DND-41 (cell line): ENCODE data around the gene TMEM45A.

ENCODE experiments used
- ATAC-seq: fragments of 200-7000 bp; cut with Tn5 transposase; 3 replicates; pipeline ENCODE4 v1.9.1; 2021; ENCODE audit warnings: low read depth; ENCODE audit not compliant: insufficient read depth
- DNase-seq: peaks from one replicate; pipeline ENCODE4 v3.0.0-alpha.2; 2020
- H2AFZ ChIP-seq: 2 replicates; pipeline ENCODE4 v1.6.0; 2012; ENCODE audit warnings: low read depth, low read length
- H3K27ac ChIP-seq: 2 replicates; pipeline ENCODE4 v1.5.1; 2012; ENCODE audit warnings: low read length, inconsistent platforms
- H3K27me3 ChIP-seq: fragments of 200-600 bp; sonication (generic); 2 replicates; pipeline ENCODE4 v1.6.0; 2012; ENCODE audit warnings: low read length, mild to moderate bottlenecking, inconsistent platforms; ENCODE audit not compliant: insufficient read depth, poor library complexity
- H3K36me3 ChIP-seq: 2 replicates; pipeline ENCODE4 v1.5.1; 2012; ENCODE audit warnings: low read length, inconsistent platforms; ENCODE audit not compliant: insufficient read depth
- H3K4me1 ChIP-seq: 2 replicates; pipeline ENCODE4 v1.5.1; 2012; ENCODE audit warnings: mild to moderate bottlenecking, low read length; ENCODE audit not compliant: insufficient read depth
- H3K4me2 ChIP-seq: 2 replicates; pipeline ENCODE4 v1.6.0; 2012; ENCODE audit warnings: mild to moderate bottlenecking, moderate library complexity, low read length, inconsistent platforms; ENCODE audit not compliant: insufficient read depth
- H3K4me3 ChIP-seq, 2 experiments: fragments of 200-600 bp in 1 of 2; shearing (Covaris generic) in 1 of 2; 2 replicates each; pipeline ENCODE4 v1.5.1; 2012 to 2016; ENCODE audit warnings: inconsistent platforms in 2 of 2, low read length in 2 of 2, mild to moderate bottlenecking in 2 of 2, low read depth in 1 of 2, moderate library complexity in 1 of 2
- H3K79me2 ChIP-seq: 2 replicates; pipeline ENCODE4 v1.6.0; 2012; ENCODE audit warnings: low read length, inconsistent platforms; ENCODE audit not compliant: insufficient read depth
- H3K9ac ChIP-seq: 2 replicates; pipeline ENCODE4 v1.6.0; 2012; ENCODE audit warnings: low read depth, mild to moderate bottlenecking, inconsistent platforms, low read length, moderate library complexity
- H3K9me3 ChIP-seq: 2 replicates; pipeline ENCODE4 v1.5.1; 2012; ENCODE audit warnings: low read length, moderate library complexity, mild to moderate bottlenecking, inconsistent platforms; ENCODE audit not compliant: insufficient read depth, severe bottlenecking
- H4K20me1 ChIP-seq: 2 replicates; pipeline ENCODE4 v1.6.0; 2012; ENCODE audit warnings: low read length; ENCODE audit not compliant: insufficient read depth
- CTCF ChIP-seq: IDR thresholded peaks from 2 replicates; pipeline ENCODE4 v1.5.1; 2012; ENCODE audit warnings: borderline replicate concordance, low read length, moderate library complexity, mild to moderate bottlenecking; ENCODE audit not compliant: poor library complexity, severe bottlenecking; ENCODE audit errors: extremely low read depth
- EZH2 ChIP-seq: IDR thresholded peaks from 3 replicates; pipeline ENCODE4 v1.6.1; 2012; ENCODE audit warnings: borderline replicate concordance, low read depth, mild to moderate bottlenecking, moderate library complexity, low read length, inconsistent platforms; ENCODE audit not compliant: severe bottlenecking

TMEM45A gene

GRCh38 chr3:100535610-100535943, 43.2 kb downstream of the TMEM45A start:
- no peak for TF ChIP-seq EZH2
- TF ChIP-seq CTCF: no peak
- ATAC-seq (no peak), DNase-seq (no peak)
- no peak overlapping the region for H2AFZ ChIP-seq
- H3K4me3 ChIP-seq: no peak overlapping the region
- no peak overlapping the region for H3K9ac ChIP-seq
- no peaks in the 10 kb centered on the region for H3K79me2 ChIP-seq
- no peaks in the 10 kb centered on the region for H3K36me3 ChIP-seq
- H3K27me3 ChIP-seq: no peaks in the 10 kb centered on the region
- H3K4me2 ChIP-seq: no peak overlapping the region
- no peaks in the 10 kb centered on the region for H4K20me1 ChIP-seq
- H3K4me1 ChIP-seq: no peaks in the 10 kb centered on the region
- H3K9me3 ChIP-seq: no peaks in the 10 kb centered on the region
- H3K27ac ChIP-seq: no peak overlapping the region

GRCh38 chr3:100536093-100536492, 43.7 kb downstream of the TMEM45A start:
- Histone ChIP-seq H3K9me3 (no peaks in the 10 kb centered on the region), H3K27ac (no peak overlapping the region), H3K4me1 (no peaks in the 10 kb centered on the region), H3K36me3 (no peaks in the 10 kb centered on the region), H2AFZ (no peak overlapping the region), H3K9ac (no peak overlapping the region), H3K27me3 (no peaks in the 10 kb centered on the region), H3K4me3 (no peak overlapping the region), H3K79me2 (no peaks in the 10 kb centered on the region), H4K20me1 (no peaks in the 10 kb centered on the region), H3K4me2 (no peak overlapping the region)
- ATAC-seq (no peak), DNase-seq (no peak)
- TF ChIP-seq CTCF (no peak), EZH2 (no peak)

- H3K27me3 ChIP-seq: no peaks in the 10 kb centered on the region
- H3K4me1 ChIP-seq: no peaks in the 10 kb centered on the region
- no peak overlapping the region for H3K27ac ChIP-seq
- ATAC-seq (no peak), DNase-seq (no peak)
- H3K79me2 ChIP-seq: no peaks in the 10 kb centered on the region
- no peaks in the 10 kb centered on the region for H3K9me3 ChIP-seq
- H3K4me2 ChIP-seq: no peak overlapping the region
- H3K9ac ChIP-seq: no peak overlapping the region
- no peak overlapping the region for H3K4me3 ChIP-seq
- H3K36me3 ChIP-seq: no peaks in the 10 kb centered on the region
- no peak for TF ChIP-seq EZH2
- no peaks in the 10 kb centered on the region for H4K20me1 ChIP-seq
- no peak overlapping the region for H2AFZ ChIP-seq
Measured at GRCh38 chr3:100537646-100538338, 45.4 kb downstream of the TMEM45A start.

- no peaks in the 10 kb centered on the region for H3K4me1 ChIP-seq
- no peaks in the 10 kb centered on the region for H3K27me3 ChIP-seq
- H3K9me3 ChIP-seq: no peaks in the 10 kb centered on the region
- ATAC-seq (no peak), DNase-seq (no peak)
- H3K79me2 ChIP-seq: no peaks in the 10 kb centered on the region
- TF ChIP-seq CTCF (no peak), EZH2 (no peak)
- H4K20me1 ChIP-seq: no peaks in the 10 kb centered on the region
- H3K9ac ChIP-seq: no peak overlapping the region
- H3K4me3 ChIP-seq: no peak overlapping the region
- H3K27ac ChIP-seq: no peak overlapping the region
- H3K4me2 ChIP-seq: no peak overlapping the region
- no peak overlapping the region for H2AFZ ChIP-seq
- H3K36me3 ChIP-seq: no peaks in the 10 kb centered on the region
Measured at GRCh38 chr3:100538339-100538706, 45.9 kb downstream of the TMEM45A start.
